BJ (cell line): ENCODE measurements around the gene PRKD2. TPM values are rescaled to one million over a fixed set of nuclear protein-coding genes. Genes with fewer than 3 reads are reported as not detected.

Experiments
- CTCF ChIA-PET: fragments of 350-600 bp; formaldehyde crosslinking; extraction: SDS; loops from one replicate; lab custom pipeline; 2021; ENCODE audit warnings: antibody characterized with exemption, inconsistent platforms; lab: Yijun Ruan, JAX
- POLR2A ChIA-PET: fragments of 300-600 bp; sonication (Branson Sonifier 250); formaldehyde crosslinking; extraction: SDS; loops from one replicate; lab custom pipeline; 2021; ENCODE audit warnings: antibody characterized with exemption; lab: Charles Lee
- DNase-seq: peaks from one replicate; pipeline ENCODE4 v3.0.0-alpha.2; 2011; ENCODE audit warnings: low read depth
- H3K27me3 ChIP-seq: 2 replicates; pipeline ENCODE4 v1.6.0; 2011; ENCODE audit warnings: low read length; ENCODE audit not compliant: control insufficient read depth, insufficient read depth
- H3K36me3 ChIP-seq: 2 replicates; pipeline ENCODE4 v1.5.1; 2011; ENCODE audit warnings: low read length; ENCODE audit not compliant: control insufficient read depth, insufficient read depth
- H3K4me3 ChIP-seq: 2 replicates; pipeline ENCODE4 v1.5.1; 2011; ENCODE audit warnings: low read depth, mild to moderate bottlenecking, control low read depth, low read length
- polyA plus RNA-seq: library from polyadenylated mRNA; depleted of rRNA; stranded (reverse); fragments of >200 nt; gene quantifications from 2 replicates; pipeline ENCODE4 v1.2.3, GENCODE V29; 2011
- TF ChIP-seq, protein P1 (sequence below): IDR thresholded peaks from 2 replicates; pipeline ENCODE4 v1.5.1; 2011; ENCODE audit warnings: low read depth, mild to moderate bottlenecking, control low read depth, inconsistent platforms, low read length, moderate library complexity; ENCODE audit not compliant: insufficient read depth

PRKD2 gene
- polyA plus RNA-seq, 1 experiment = 19.4 TPM

DNA sequence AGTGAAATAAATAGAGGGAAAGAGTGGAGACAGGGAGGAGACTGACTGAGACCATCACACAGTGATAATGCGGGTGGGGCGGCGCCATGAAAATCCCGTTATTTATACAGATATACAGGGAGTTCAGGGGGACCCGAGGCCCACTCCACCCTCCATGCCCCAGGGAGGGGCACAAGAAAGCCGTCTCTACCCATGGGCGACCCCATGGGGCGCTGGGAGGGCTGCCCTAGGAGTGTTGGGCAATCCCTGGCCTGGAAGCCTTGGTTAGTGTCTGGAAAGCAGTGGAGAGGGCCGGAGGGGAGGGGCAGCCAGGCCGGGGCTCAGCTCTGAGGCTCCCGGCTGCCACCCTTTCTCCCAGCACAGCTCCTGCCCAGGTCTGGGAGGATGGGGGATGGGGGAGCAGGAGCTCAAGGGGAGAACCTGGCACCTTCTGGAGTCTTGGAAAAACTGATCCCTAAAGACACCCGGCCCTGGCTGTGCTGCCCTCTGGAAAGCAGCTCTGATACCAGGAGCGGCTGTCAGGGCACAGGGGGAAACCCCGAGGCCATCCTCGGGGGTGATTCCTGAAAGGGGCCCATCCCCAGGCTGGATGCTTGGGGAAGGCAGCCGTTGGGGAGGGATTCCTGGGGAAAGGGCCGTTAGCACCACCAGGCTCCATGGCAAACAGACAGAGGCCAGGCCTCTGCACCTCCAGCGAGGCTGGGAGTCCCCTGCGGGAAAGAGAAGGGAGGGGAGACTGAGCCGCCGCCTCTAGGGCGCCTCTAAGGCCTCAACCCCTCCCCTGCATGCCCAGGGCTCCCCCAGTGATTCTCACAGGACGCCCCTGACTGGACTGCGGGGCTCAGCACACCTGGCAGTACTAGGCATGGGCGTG is 3.0 kb upstream of the PRKD2 start:
- Histone ChIP-seq H3K4me3 (no peak overlapping the region), H3K27me3 (no peaks in the 10 kb centered on the region), H3K36me3 (peaks cover 34% of the 10 kb centered on the region)
- no peak for DNase-seq
- POLR2A ChIA-PET = no interaction called here
- TF ChIP-seq, protein P1, sequence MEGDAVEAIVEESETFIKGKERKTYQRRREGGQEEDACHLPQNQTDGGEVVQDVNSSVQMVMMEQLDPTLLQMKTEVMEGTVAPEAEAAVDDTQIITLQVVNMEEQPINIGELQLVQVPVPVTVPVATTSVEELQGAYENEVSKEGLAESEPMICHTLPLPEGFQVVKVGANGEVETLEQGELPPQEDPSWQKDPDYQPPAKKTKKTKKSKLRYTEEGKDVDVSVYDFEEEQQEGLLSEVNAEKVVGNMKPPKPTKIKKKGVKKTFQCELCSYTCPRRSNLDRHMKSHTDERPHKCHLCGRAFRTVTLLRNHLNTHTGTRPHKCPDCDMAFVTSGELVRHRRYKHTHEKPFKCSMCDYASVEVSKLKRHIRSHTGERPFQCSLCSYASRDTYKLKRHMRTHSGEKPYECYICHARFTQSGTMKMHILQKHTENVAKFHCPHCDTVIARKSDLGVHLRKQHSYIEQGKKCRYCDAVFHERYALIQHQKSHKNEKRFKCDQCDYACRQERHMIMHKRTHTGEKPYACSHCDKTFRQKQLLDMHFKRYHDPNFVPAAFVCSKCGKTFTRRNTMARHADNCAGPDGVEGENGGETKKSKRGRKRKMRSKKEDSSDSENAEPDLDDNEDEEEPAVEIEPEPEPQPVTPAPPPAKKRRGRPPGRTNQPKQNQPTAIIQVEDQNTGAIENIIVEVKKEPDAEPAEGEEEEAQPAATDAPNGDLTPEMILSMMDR = no peak
- CTCF ChIA-PET = interaction anchor here (4.5 kb wide), 1 partner anchor 10 kb away, joined by 37 read pairs; no protein-coding TSS in a partner anchor

DNA sequence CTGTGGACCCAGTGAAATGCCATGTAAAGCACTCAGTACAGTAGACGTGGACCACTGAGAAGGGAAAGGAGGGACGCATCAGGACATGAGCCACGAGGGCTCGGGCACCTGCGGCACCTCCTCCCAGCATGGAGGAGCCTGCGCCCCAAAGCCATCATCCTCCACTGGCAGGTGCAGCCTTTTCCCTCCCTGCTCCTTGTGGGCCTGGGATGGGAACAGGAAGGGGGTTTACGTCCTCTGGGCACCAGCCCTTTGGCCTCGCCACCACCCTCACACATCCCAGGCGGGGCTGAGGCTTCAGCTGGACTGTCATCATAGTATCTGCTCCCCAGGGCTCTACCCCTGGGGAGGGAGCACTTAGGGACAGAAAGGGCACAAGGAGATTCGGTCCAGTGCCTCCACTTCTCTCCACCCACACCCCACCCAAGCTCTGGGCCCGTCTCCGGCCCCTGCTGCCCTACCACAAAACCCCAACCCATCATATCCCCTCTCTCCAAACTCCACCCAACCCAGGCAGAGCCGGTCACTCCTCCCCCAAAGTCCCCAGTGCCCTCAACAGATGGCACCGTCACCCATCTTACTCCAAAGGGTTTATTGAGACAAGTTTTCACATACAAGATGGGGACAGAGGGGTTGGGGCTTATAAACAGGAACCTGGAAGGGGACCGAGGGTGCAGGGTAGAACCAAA is 2.2 kb upstream of the PRKD2 start:
- Histone ChIP-seq H3K27me3 (no peaks in the 10 kb centered on the region), H3K36me3 (peaks cover 29% of the 10 kb centered on the region), H3K4me3 (no peak overlapping the region)
- TF ChIP-seq, protein P1 = no peak
- CTCF ChIA-PET = interaction anchor here (4.5 kb wide), 1 partner anchor 11 kb away, joined by 37 read pairs; no protein-coding TSS in a partner anchor
- POLR2A ChIA-PET = no interaction called here
- DNase-seq = no peak

DNA sequence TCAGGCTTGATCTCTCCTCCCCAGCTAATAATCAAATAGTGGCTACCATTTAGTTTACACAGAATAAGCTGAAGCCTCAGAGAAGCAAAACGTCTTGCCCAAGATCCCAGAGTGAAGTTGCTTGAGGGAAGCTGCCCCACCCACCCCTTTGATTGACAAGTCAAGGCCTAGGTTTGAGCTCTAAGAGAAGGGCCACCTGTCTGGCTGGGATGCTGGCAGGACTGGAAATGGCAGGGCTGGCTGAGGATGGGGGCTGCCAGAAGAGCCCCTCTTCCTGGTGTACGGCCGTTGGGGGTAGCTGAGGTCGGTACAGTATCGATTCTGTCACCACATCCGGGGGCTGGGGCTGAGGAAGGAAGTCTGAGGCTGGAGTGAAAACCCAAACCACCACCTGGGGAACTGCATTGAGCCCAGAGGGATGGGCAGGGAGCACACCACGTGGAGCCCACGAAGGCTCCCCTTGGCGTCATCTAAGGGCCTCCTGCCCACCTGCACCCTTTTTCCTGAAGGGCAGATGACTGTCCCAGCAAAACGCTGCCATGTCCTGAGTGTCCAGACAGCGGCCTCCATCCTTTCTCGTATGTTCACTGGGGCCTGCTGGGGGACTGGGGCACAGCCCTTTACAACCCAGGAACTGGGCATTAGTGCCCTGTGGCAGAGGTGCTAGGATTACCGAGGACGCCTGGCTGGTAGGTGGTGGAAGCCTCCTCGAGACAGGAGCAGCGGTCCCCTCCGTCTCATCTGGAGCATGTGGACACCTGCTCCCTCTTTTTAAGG is 1.4 kb upstream of the PRKD2 start:
- ChIA-PET CTCF (interaction anchor here (0.6 to 4.5 kb wide), 2 partner anchors 12 to 179 kb away, joined by 3 to 37 read pairs; no protein-coding TSS in a partner anchor), POLR2A (no interaction called here)
- Histone ChIP-seq H3K36me3 (peaks cover 26% of the 10 kb centered on the region), H3K4me3 (no peak overlapping the region), H3K27me3 (no peaks in the 10 kb centered on the region)
- no peak for DNase-seq
- TF ChIP-seq, protein P1 = no peak

DNA sequence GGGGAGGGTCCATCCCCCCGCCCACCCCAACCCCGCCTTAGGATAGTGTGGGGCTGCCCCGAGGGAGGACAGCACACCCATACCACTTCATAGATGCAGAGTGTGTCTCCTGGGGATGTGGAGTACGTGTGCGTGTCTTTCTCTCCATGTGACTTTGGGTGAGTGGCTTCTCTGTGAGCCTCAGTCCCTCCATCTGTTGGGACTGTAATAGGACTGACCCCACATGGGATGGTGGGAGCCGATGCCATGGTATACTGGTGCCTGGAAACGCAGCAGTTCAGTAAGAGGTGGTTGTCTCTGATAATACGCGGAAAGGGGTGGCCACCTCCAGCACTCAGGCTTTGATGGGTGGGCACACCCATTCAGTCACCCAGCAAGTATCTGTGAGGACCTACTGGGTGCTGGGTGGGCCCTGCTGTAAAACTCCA is 816 bp upstream of the PRKD2 start:
- POLR2A ChIA-PET = no interaction called here
- H3K4me3 ChIP-seq = peak overlapping the region; percentile 89
- DNase-seq = no peak
- no peaks in the 10 kb centered on the region for H3K27me3 ChIP-seq
- TF ChIP-seq, protein P1 = no peak
- CTCF ChIA-PET = interaction anchor here (0.6 to 4.5 kb wide), 2 partner anchors 12 to 178 kb away, joined by 3 to 37 read pairs; no protein-coding TSS in a partner anchor
- peaks cover 22% of the 10 kb centered on the region for H3K36me3 ChIP-seq
